ENCODE measurements around the gene PPP1R14D. TPM values are rescaled to one million over a fixed set of nuclear protein-coding genes. Genes with fewer than 3 reads are reported as not detected.

PPP1R14D gene
- polyA plus RNA-seq, 1 donor from 2014 or later: 0.56 TPM

DNA sequence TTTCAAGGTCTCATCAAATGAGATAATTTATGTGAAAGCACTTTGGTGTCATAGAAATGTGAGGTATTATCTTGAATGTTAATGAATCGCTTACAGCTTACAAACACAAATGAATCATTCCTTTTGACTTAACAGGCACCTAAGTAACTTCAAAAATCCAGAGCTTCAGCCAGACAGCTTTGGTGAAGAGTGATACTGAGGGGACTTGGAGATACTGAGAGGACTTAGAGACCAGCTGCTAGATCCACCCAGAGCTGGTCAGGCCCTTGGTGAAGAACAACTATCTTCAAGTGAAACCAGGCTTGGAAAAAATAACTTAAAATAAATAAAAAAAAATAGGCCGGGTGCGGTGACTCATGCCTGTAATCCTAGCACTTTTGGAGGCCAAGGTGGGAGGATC is 37.8 kb downstream of the PPP1R14D start:
- Mint-ChIP-seq H3K4me1 (peaks cover 6 to 12% (median 9%) of the 10 kb centered on the region in 3 donors), H3K36me3 (peaks cover 2% of the 10 kb centered on the region), H3K9me3 (no peaks in the 10 kb centered on the region), H3K27ac (peak overlapping the region in 1 of 3 donors; percentile 43), H3K4me3 (no peak overlapping the region), H3K27me3 (no peaks in the 10 kb centered on the region)

- Mint-ChIP-seq H3K27ac (no peak overlapping the region), H3K27me3 (no peaks in the 10 kb centered on the region), H3K4me3 (no peak overlapping the region), H3K36me3 (peaks cover 2% of the 10 kb centered on the region), H3K9me3 (no peaks in the 10 kb centered on the region), H3K4me1 (peaks cover 6 to 12% (median 8%) of the 10 kb centered on the region in 3 donors)
Observed at GRCh38 chr15:40789999-40790398, 38.5 kb downstream of the PPP1R14D start.

- H3K4me3 Mint-ChIP-seq: no peak overlapping the region
- peaks cover 6 to 12% (median 8%) of the 10 kb centered on the region in 3 donors for H3K4me1 Mint-ChIP-seq
- peaks cover 2% of the 10 kb centered on the region for H3K36me3 Mint-ChIP-seq
- peak overlapping the region in 1 of 3 donors; percentile 56 for H3K27ac Mint-ChIP-seq
- H3K27me3 Mint-ChIP-seq: no peaks in the 10 kb centered on the region
- no peaks in the 10 kb centered on the region for H3K9me3 Mint-ChIP-seq
Observed at GRCh38 chr15:40789119-40789518, 39.4 kb downstream of the PPP1R14D start.

DNA sequence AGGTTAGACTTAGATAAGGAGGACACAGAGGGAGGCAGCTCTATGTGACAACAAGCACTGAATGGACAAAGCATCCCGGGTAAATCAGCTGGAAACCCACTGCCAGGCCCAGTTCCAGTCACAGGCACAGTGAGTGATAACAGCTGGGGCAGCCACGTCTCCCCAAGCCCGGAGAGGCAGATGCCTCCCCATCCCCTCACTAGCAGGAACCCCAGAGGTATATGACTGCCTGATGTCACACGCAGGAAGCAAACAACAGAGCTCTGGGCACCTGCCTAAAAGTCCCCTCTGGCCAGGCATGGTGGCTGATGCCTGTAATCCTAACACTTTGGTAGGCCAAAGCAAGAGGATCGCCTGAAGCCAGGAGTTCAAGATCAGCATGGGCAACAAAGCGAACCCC is 40.5 kb downstream of the PPP1R14D start:
- Mint-ChIP-seq H3K27me3 (no peaks in the 10 kb centered on the region), H3K9me3 (no peaks in the 10 kb centered on the region), H3K4me3 (no peak overlapping the region), H3K4me1 (peaks cover 6 to 10% (median 7%) of the 10 kb centered on the region in 3 donors), H3K36me3 (no peaks in the 10 kb centered on the region), H3K27ac (peak overlapping the region in 1 of 3 donors; percentile 41)

DNA sequence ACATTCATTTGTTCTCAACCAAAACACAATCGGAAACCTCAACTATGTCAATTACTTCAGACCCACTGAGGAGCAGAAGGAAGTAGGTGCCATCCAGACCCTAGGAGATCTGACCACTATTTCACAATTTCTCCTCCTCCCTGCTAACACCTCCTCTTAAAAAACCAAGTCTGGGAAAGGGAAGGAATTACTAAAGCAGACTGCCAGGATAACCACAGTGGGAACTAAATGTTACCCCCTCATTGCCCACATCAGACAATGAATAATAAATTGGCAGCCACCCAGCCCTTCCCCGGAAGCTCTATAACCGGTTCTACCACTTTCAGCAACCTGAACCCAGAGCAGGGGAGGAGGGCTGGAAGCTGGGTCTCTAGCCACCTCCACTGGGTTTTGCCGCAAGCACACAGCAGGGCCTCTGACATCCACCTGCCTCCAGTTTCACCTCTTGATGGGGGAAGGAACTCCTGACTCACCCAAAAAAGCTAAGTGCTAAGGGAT is 41.1 kb downstream of the PPP1R14D start:
- no peaks in the 10 kb centered on the region for H3K27me3 Mint-ChIP-seq
- no peaks in the 10 kb centered on the region for H3K9me3 Mint-ChIP-seq
- no peaks in the 10 kb centered on the region for H3K36me3 Mint-ChIP-seq
- H3K4me3 Mint-ChIP-seq: no peak overlapping the region
- H3K4me1 Mint-ChIP-seq: peaks cover 9 to 12% (median 9%) of the 10 kb centered on the region in 3 donors
- peak overlapping the region in 1 of 3 donors; percentile 41 for H3K27ac Mint-ChIP-seq

DNA sequence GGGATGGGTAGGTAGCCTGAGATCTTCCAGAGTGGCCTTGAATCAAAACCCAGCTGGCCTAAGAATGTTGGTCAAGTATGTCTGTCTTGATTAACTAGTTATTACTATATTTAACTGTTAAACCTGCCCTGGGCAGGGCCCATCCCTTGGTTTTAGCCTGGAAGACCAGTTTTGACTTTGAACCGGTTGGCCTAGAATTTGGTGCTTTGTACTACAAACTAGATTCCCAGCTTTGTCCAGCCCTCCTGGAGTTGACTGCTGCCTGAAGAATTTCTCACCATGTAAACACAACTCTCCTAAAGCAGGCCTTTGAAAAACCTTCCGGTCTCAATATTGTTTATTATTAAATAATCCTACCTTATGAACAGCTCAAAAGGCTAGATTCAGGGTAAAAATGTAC is 42.7 kb downstream of the PPP1R14D start:
- Mint-ChIP-seq H3K36me3 (no peaks in the 10 kb centered on the region), H3K4me1 (peaks cover 4 to 12% (median 7%) of the 10 kb centered on the region in 3 donors), H3K9me3 (no peaks in the 10 kb centered on the region), H3K4me3 (no peak overlapping the region), H3K27ac (peak overlapping the region in 1 of 3 donors; percentile 41), H3K27me3 (no peaks in the 10 kb centered on the region)

GRCh38 chr15:40785164-40785563 is 43.3 kb downstream of the PPP1R14D start:
- Mint-ChIP-seq H3K4me3 (no peak overlapping the region), H3K36me3 (no peaks in the 10 kb centered on the region), H3K9me3 (no peaks in the 10 kb centered on the region), H3K27ac (peak overlapping the region in 1 of 3 donors; percentile 41), H3K4me1 (peaks cover 4 to 12% (median 7%) of the 10 kb centered on the region in 3 donors), H3K27me3 (no peaks in the 10 kb centered on the region)

DNA sequence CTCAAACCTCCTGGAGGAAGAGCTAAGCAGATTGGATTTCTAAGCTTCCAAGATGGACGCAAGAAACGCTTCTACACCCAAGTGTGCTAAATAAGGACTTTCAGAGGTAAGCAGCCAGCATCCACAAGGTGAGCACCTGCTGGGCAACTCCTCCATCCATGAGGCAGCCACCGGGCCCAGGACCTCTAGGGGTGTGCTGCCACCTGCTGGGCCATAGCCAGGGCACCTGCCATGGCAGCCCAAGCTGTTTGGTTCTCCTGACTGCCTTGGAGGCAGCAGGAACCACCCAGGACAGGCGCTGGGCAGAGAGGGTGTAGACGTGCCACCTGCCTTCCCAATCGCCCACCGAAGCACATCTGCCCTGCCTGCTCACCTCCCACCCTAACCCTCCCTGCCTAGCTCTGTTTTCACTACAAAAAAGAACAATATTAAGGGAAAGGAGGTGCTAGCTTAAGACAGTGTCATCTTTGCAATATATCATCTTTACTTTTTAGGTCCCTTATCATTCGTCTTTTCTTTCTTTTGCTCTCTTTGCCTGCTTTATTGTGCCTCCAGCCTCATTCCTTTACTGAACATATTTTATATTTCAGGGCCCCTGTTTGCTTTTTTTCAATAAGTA is 45.8 kb downstream of the PPP1R14D start:
- H3K4me3 Mint-ChIP-seq: no peak overlapping the region
- peak overlapping the region in 1 of 3 donors; percentile 25 for H3K27ac Mint-ChIP-seq
- H3K4me1 Mint-ChIP-seq: peaks cover 4 to 7% (median 6%) of the 10 kb centered on the region in 3 donors
- no peaks in the 10 kb centered on the region for H3K36me3 Mint-ChIP-seq
- no peaks in the 10 kb centered on the region for H3K27me3 Mint-ChIP-seq
- H3K9me3 Mint-ChIP-seq: no peaks in the 10 kb centered on the region

DNA sequence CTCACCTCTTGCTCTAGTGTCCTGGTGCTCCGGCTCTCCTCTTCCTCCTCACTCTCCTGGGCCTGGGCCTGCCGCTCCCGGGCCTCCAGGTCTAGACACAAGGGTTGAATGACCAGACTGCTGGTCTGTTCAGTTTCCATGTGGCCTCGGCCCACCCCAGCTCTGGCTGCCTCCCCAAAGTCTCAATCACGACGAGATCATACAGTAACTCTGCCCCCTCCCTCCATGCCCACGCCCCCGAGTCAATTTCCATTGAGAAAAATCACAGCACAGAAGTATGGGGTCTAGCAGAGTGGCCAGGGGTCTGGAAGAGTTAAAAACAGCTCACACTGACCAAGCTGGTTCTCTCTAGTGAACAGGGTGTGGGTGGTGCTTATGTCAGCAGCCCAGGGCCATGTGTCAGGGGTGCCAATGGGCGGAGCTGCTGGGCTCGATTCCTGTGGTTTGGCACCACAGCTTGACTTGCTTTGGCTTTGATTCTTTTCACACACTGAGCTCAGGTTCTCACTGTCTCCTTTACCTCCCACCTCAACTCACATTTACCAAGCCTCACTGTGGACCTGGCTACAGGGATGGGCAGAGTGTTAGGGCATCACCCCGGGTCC is 51.9 kb downstream of the PPP1R14D start:
- H3K4me3 Mint-ChIP-seq: no peak overlapping the region
- no peaks in the 10 kb centered on the region for H3K36me3 Mint-ChIP-seq
- H3K27me3 Mint-ChIP-seq: no peaks in the 10 kb centered on the region
- H3K9me3 Mint-ChIP-seq: no peaks in the 10 kb centered on the region
- no peak overlapping the region for H3K27ac Mint-ChIP-seq
- no peaks in the 10 kb centered on the region for H3K4me1 Mint-ChIP-seq

DNA sequence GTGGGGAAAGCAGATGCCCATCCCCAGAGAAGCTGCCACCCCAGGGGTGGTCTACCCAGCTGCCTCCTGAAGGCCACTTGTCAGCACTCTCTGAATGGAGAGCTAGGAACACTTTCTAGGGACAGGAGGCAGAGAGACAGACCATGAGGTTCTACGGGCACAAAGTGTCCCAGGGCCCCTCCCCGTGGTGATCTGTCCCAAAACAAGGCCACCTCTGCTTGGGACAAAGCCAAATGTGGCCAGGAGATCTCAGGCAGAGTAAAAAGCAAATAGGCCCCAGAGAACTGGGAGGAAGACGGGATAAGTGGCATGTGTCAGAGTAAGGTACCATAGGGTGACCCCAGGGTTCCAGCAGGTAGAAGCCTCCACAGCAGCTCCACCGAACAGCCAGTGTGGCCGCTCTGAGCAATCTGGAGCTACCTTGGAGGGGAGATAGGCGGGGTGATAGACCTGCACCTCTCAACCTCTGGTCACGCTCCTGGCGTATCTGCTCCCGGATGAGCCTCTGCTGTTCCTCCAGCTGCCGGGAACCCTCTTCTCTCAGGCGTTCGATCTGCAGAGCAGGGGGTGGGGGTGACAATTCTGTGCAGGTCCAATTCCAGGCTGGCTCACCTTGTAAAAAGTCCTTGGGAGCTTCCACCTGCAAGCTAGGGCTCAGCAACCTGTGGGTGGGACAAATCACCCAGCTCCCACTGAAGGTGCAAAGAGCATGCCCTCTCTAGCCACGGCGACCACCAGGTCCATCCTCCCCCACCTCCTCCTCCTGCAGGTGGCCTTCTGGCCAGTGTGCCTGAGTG is 52.6 kb downstream of the PPP1R14D start:
- Mint-ChIP-seq H3K36me3 (no peaks in the 10 kb centered on the region), H3K27me3 (no peaks in the 10 kb centered on the region), H3K27ac (no peak overlapping the region), H3K4me1 (no peaks in the 10 kb centered on the region), H3K9me3 (no peaks in the 10 kb centered on the region), H3K4me3 (no peak overlapping the region)

GRCh38 chr15:40775007-40775406 is 53.5 kb downstream of the PPP1R14D start:
- Mint-ChIP-seq H3K4me1 (peaks cover 1 to 3% (median 2%) of the 10 kb centered on the region in 3 donors), H3K27me3 (no peaks in the 10 kb centered on the region), H3K27ac (no peak overlapping the region), H3K36me3 (no peaks in the 10 kb centered on the region), H3K9me3 (no peaks in the 10 kb centered on the region), H3K4me3 (peak overlapping the region in 1 of 4 donors; percentile 28)

DNA sequence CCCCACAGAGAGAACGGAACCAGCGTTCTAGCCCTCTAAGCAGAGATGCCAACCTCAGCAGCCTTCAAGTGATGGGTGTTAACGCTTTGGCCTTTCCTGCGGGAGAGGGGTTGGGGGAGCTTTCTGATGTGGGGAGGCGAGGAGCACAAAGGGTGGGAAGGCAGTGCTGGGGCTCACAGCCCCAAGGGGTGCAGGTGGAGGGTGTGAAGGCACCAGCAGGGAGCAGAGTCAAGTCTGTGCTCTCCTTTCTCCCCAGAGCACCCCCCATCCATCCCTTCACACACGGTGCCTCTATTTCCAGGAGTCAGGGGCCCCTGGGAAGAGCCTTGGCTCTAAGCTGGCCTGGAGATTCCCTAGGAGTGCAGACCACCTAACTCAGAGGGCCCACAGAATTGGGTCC is 54.6 kb downstream of the PPP1R14D start:
- Mint-ChIP-seq H3K36me3 (no peaks in the 10 kb centered on the region), H3K4me3 (no peak overlapping the region), H3K27me3 (no peaks in the 10 kb centered on the region), H3K27ac (no peak overlapping the region), H3K4me1 (peaks cover 9 to 14% (median 13%) of the 10 kb centered on the region in 3 donors), H3K9me3 (no peaks in the 10 kb centered on the region)

- Mint-ChIP-seq H3K4me3 (no peak overlapping the region), H3K27me3 (no peaks in the 10 kb centered on the region), H3K9me3 (no peaks in the 10 kb centered on the region), H3K4me1 (peaks cover 12 to 18% (median 16%) of the 10 kb centered on the region in 3 donors), H3K36me3 (no peaks in the 10 kb centered on the region), H3K27ac (no peak overlapping the region)
Observed at GRCh38 chr15:40773496-40773895, 55.0 kb downstream of the PPP1R14D start.

- H3K27ac Mint-ChIP-seq: no peak overlapping the region
- H3K27me3 Mint-ChIP-seq: no peaks in the 10 kb centered on the region
- peaks cover 12 to 20% (median 19%) of the 10 kb centered on the region in 3 donors for H3K4me1 Mint-ChIP-seq
- H3K36me3 Mint-ChIP-seq: no peaks in the 10 kb centered on the region
- no peaks in the 10 kb centered on the region for H3K9me3 Mint-ChIP-seq
- peak overlapping the region in 1 of 4 donors; percentile 2 for H3K4me3 Mint-ChIP-seq
Observed at GRCh38 chr15:40772014-40772413, 56.5 kb downstream of the PPP1R14D start.

- no peak overlapping the region for H3K4me3 Mint-ChIP-seq
- no peaks in the 10 kb centered on the region for H3K36me3 Mint-ChIP-seq
- H3K27me3 Mint-ChIP-seq: no peaks in the 10 kb centered on the region
- H3K4me1 Mint-ChIP-seq: peaks cover 12 to 20% (median 19%) of the 10 kb centered on the region in 3 donors
- no peaks in the 10 kb centered on the region for H3K9me3 Mint-ChIP-seq
- H3K27ac Mint-ChIP-seq: peak overlapping the region in 1 of 3 donors; percentile 76
Observed at GRCh38 chr15:40771242-40771641, 57.3 kb downstream of the PPP1R14D start.

Data from IgD-negative memory B cell (primary cell).